ENCODE results near the gene OR5B21.

OR5B21 gene

GRCh38 chr11:58508005-58508404 lies at the start of gene OR5B21:
OR5B21 (minus strand) TSS chr11:58508105; CDS start chr11:58508105, 0 bp downstream.
- no peak for DNase-seq (ENCODE audit: low read depth)

GRCh38 chr11:58549644-58550043 lies 41.7 kb upstream of the OR5B21 start:
- DNase-seq (ENCODE audit: low read depth), result no peak

- no peak for DNase-seq (ENCODE audit: low read depth)
Measured at GRCh38 chr11:58546841-58547240, 38.9 kb upstream of the OR5B21 start.

- no peak for DNase-seq (ENCODE audit: low read depth)
Measured at GRCh38 chr11:58531865-58532341, 24.0 kb upstream of the OR5B21 start.

GRCh38 chr11:58530236-58530635 lies 22.3 kb upstream of the OR5B21 start:
- no peak for DNase-seq (ENCODE audit: low read depth)

- no peak for DNase-seq (ENCODE audit: low read depth)
Measured at GRCh38 chr11:58527429-58527828, 19.5 kb upstream of the OR5B21 start.

- no peak for DNase-seq (ENCODE audit: low read depth)
Measured at GRCh38 chr11:58526721-58527120, 18.8 kb upstream of the OR5B21 start.

- no peak for DNase-seq (ENCODE audit: low read depth)
Measured at GRCh38 chr11:58525037-58525614, 17.2 kb upstream of the OR5B21 start.

- DNase-seq (ENCODE audit: low read depth), result no peak
Measured at GRCh38 chr11:58524232-58525036, 16.5 kb upstream of the OR5B21 start.

- DNase-seq (ENCODE audit: low read depth), result no peak
Measured at GRCh38 chr11:58513747-58514367, 6.0 kb upstream of the OR5B21 start.

- no peak for DNase-seq (ENCODE audit: low read depth)
Measured at GRCh38 chr11:58511636-58512035, 3.7 kb upstream of the OR5B21 start.

- no peak for DNase-seq (ENCODE audit: low read depth)
Measured at GRCh38 chr11:58509748-58510147, 1.8 kb upstream of the OR5B21 start.

GRCh38 chr11:58508814-58509213 lies 909 bp upstream of the OR5B21 start:
- no peak for DNase-seq (ENCODE audit: low read depth)

- DNase-seq (ENCODE audit: low read depth), result no peak
Measured at GRCh38 chr11:58507355-58507754, 550 bp downstream of the OR5B21 start.

- DNase-seq (ENCODE audit: low read depth), result no peak
Measured at GRCh38 chr11:58506935-58507334, 970 bp downstream of the OR5B21 start.

GRCh38 chr11:58505849-58506248 lies 2.1 kb downstream of the OR5B21 start:
- no peak for DNase-seq (ENCODE audit: low read depth)

GRCh38 chr11:58504232-58504631 lies 3.7 kb downstream of the OR5B21 start:
- no peak for DNase-seq (ENCODE audit: low read depth)

GRCh38 chr11:58503361-58503856 lies 4.5 kb downstream of the OR5B21 start:
- no peak for DNase-seq (ENCODE audit: low read depth)

GRCh38 chr11:58502004-58502403 lies 5.9 kb downstream of the OR5B21 start:
- no peak for DNase-seq (ENCODE audit: low read depth)

GRCh38 chr11:58498464-58498863 lies 9.4 kb downstream of the OR5B21 start:
- DNase-seq (ENCODE audit: low read depth), result no peak

GRCh38 chr11:58497951-58498350 lies 10.0 kb downstream of the OR5B21 start:
- no peak for DNase-seq (ENCODE audit: low read depth)

GRCh38 chr11:58495906-58496305 lies 12.0 kb downstream of the OR5B21 start:
- DNase-seq (ENCODE audit: low read depth), result no peak

GRCh38 chr11:58494101-58494500 lies 13.8 kb downstream of the OR5B21 start:
- no peak for DNase-seq (ENCODE audit: low read depth)
